ENCODE data around the gene ALDOA.
A peak's percentile ranks its signal among the peaks of the same experiment; 100 is the strongest.
"Not testable (repeated sequence)": the region's sequence is repeated elsewhere in the genome, so short reads cannot be mapped to it uniquely, and the experiment has no call there.

ALDOA gene

DNA sequence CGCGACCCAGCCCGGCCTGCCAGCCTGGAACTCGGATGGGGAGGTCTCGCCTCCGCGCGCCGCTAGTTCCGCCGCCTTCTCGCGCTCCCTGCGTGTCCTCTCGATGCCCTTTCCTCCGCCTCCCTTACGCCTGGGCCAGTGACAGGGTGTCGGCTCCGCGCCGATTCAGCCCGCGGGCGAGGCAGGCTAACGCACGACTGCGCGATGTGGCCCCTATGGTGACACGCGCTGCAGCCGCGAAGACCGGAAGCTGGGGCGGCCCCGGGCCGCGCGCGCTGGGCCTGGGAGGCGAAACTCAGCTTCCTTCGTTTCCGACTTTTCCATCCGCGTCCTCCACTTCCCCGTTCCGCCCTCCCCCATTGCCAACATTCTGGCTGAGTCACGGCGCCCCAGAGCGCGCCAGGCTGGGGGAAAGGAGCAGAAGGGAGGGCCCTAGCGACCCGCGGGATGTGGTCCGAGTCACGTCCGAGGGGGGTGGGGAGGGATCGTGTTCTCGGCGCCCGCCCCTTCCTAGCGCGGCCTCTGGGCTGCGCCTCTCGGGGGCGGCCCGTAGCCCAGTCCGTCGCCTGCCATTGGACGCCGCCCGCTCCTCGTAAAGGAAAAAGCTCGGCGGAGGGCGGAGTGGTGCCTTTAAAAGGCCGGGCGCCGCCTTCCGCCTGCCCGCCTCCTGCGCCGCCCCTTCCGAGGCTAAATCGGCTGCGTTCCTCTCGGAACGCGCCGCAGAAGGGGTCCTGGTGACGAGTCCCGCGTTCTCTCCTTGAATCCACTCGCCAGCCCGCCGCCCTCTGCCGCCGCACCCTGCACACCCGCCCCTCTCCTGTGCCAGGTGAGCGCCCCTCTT lies at the start of gene ALDOA:
Gene ALDOA, plus strand, starts transcription at position 659 of the 841 bp plus-strand sequence. CDS start 1,138 bp downstream, outside the sequence.
- Histone ChIP-seq H4K20me1 (ENCODE audit: control insufficient read depth, insufficient read depth, low read depth, low read length) (peaks cover 24% of the 10 kb centered on the region), H3K36me3 (ENCODE audit: control insufficient read depth, low read length) (peaks cover 60% of the 10 kb centered on the region), H3K27me3 (ENCODE audit: control insufficient read depth, low read length) (no peaks in the 10 kb centered on the region), H3K4me2 (ENCODE audit: low read length) (peak within 1 kb of the TSS; percentile 77), H3K9me2 (replicated peaks; ENCODE audit: control insufficient read depth, low read length) (no peaks in the 10 kb centered on the region), H3K27ac (ENCODE audit: low read depth, low read length) (peak within 1 kb of the TSS; percentile 89), H3K9me3 (ENCODE audit: control insufficient read depth, insufficient read depth, low read length) (no peaks in the 10 kb centered on the region), H3K79me2 (ENCODE audit: control insufficient read depth, low read length) (peaks cover 59% of the 10 kb centered on the region), H3K4me1 (ENCODE audit: control insufficient read depth, low read length) (peaks cover 36% of the 10 kb centered on the region), H3F3A (ENCODE audit: control insufficient read depth, insufficient read depth) (peaks cover 38% of the 10 kb centered on the region), H3K4me3 (ENCODE audit: low read length) (peak within 1 kb of the TSS; percentile 96)
- TF ChIP-seq, protein P1, sequence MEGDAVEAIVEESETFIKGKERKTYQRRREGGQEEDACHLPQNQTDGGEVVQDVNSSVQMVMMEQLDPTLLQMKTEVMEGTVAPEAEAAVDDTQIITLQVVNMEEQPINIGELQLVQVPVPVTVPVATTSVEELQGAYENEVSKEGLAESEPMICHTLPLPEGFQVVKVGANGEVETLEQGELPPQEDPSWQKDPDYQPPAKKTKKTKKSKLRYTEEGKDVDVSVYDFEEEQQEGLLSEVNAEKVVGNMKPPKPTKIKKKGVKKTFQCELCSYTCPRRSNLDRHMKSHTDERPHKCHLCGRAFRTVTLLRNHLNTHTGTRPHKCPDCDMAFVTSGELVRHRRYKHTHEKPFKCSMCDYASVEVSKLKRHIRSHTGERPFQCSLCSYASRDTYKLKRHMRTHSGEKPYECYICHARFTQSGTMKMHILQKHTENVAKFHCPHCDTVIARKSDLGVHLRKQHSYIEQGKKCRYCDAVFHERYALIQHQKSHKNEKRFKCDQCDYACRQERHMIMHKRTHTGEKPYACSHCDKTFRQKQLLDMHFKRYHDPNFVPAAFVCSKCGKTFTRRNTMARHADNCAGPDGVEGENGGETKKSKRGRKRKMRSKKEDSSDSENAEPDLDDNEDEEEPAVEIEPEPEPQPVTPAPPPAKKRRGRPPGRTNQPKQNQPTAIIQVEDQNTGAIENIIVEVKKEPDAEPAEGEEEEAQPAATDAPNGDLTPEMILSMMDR (IDR thresholded peaks at IDR 0.05; ENCODE audit: low read depth, low read length, poor library complexity, severe bottlenecking) = no peak
- TF ChIP-seq EZH2phosphoT487 (IDR thresholded peaks at IDR 0.05; ENCODE audit: borderline replicate concordance, low read length) = no peak

DNA sequence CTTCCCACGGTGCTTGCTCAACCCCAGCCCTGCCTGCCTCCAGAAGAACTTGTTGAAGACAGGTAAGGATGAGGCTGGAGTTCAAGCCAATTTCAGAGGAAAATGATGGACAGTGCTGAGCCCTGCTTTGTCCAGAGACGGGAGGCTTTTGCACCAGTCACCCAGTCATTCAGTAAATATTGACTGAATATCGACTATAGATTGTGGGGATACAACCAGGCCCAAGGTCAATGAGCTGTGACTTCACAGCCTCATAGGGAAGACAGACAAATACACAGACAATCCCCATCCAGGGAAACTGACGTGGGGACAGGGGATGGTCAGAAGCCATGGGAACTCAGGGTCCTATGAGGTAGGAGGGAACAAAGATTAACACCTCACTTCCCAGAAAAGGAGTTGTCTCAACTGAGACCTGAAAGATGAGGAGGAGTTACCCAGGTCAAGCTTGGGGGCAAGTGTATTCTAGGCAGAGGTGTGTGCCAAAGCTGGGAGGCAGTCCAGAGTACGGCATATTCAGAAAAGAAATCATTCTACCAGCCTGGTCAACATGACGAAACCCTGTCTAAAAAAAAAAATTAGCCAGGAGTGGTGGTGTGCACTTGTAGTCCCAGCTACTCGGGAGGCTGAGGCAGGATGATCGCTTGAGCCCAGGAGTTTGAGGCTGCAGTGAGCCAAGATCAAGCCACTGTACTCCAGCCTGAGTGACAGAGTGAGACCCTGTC lies 48.8 kb upstream of the ALDOA start:
- H3K9me3 ChIP-seq (ENCODE audit: control insufficient read depth, insufficient read depth, low read length) = no peaks in the 10 kb centered on the region
- TF ChIP-seq, protein P1 (IDR thresholded peaks at IDR 0.05; ENCODE audit: low read depth, low read length, poor library complexity, severe bottlenecking) = no peak
- TF ChIP-seq EZH2phosphoT487 (IDR thresholded peaks at IDR 0.05; ENCODE audit: borderline replicate concordance, low read length) = no peak
- peaks cover 9% of the 10 kb centered on the region for H3K27me3 ChIP-seq (ENCODE audit: control insufficient read depth, low read length)
- no peaks in the 10 kb centered on the region for H3K9me2 ChIP-seq (replicated peaks; ENCODE audit: control insufficient read depth, low read length)
- no peaks in the 10 kb centered on the region for H3F3A ChIP-seq (ENCODE audit: control insufficient read depth, insufficient read depth)
- H4K20me1 ChIP-seq (ENCODE audit: control insufficient read depth, insufficient read depth, low read depth, low read length) = no peaks in the 10 kb centered on the region
- no peak overlapping the region for H3K4me3 ChIP-seq (ENCODE audit: low read length)
- H3K36me3 ChIP-seq (ENCODE audit: control insufficient read depth, low read length) = no peaks in the 10 kb centered on the region
- peaks cover 21% of the 10 kb centered on the region for H3K4me1 ChIP-seq (ENCODE audit: control insufficient read depth, low read length)
- no peak overlapping the region for H3K27ac ChIP-seq (ENCODE audit: low read depth, low read length)
- H3K4me2 ChIP-seq (ENCODE audit: low read length) = no peak overlapping the region
- H3K79me2 ChIP-seq (ENCODE audit: control insufficient read depth, low read length) = no peaks in the 10 kb centered on the region

DNA sequence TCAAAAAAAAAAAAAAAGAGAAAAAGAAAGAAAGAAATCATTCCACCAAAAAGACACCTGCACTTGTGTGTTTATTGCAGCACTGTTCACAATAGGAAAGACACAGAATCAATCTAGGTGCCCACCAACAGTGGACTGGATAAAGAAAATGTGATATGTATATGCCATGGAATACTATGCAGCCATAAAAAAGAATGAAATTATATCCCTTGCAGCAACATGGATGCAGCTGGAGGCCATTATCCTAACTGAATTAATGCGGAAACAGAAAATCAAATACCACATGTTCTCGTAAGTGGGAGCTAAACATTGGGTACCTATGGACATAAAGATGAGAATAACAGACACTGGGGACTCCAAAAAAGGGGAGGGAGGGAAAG lies 48.3 kb upstream of the ALDOA start:
- Histone ChIP-seq H3K9me2 (replicated peaks; ENCODE audit: control insufficient read depth, low read length) (no peaks in the 10 kb centered on the region), H3K36me3 (ENCODE audit: control insufficient read depth, low read length) (no peaks in the 10 kb centered on the region), H3K4me2 (ENCODE audit: low read length) (no peak overlapping the region), H4K20me1 (ENCODE audit: control insufficient read depth, insufficient read depth, low read depth, low read length) (no peaks in the 10 kb centered on the region), H3K4me3 (ENCODE audit: low read length) (no peak overlapping the region), H3K27ac (ENCODE audit: low read depth, low read length) (no peak overlapping the region), H3K79me2 (ENCODE audit: control insufficient read depth, low read length) (no peaks in the 10 kb centered on the region), H3F3A (ENCODE audit: control insufficient read depth, insufficient read depth) (no peaks in the 10 kb centered on the region), H3K4me1 (ENCODE audit: control insufficient read depth, low read length) (peaks cover 18% of the 10 kb centered on the region), H3K27me3 (ENCODE audit: control insufficient read depth, low read length) (peaks cover 4% of the 10 kb centered on the region; the same call in 1 of the 2 replicates), H3K9me3 (ENCODE audit: control insufficient read depth, insufficient read depth, low read length) (no peaks in the 10 kb centered on the region)
- no peak for TF ChIP-seq EZH2phosphoT487 (IDR thresholded peaks at IDR 0.05; ENCODE audit: borderline replicate concordance, low read length)
- TF ChIP-seq, protein P1 (IDR thresholded peaks at IDR 0.05; ENCODE audit: low read depth, low read length, poor library complexity, severe bottlenecking) = no peak

DNA sequence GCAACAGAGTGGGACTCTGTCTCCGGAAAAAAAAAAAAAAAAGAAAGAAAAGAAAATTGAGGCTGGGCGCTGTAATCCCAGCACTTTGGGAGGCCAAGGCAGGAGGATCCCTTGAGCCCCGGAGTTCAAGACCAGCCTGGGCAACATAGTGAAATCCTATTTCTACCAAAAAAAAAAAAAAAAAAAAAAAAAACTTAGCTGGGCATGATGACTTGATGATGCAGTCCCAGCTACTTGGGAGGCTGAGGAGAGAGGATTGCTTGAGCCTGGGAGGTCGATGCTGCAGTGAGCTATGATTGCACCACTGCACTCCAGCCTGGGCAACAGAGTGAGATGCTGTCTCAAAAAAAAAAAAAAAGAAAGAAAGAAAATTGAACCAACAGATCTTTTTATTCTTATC lies 47.6 kb upstream of the ALDOA start:
- H3K79me2 ChIP-seq (ENCODE audit: control insufficient read depth, low read length); H3K36me3 ChIP-seq (ENCODE audit: control insufficient read depth, low read length); H3K9me3 ChIP-seq (ENCODE audit: control insufficient read depth, insufficient read depth, low read length); H3F3A ChIP-seq (ENCODE audit: control insufficient read depth, insufficient read depth); H3K9me2 ChIP-seq (replicated peaks; ENCODE audit: control insufficient read depth, low read length); H3K27ac ChIP-seq (ENCODE audit: low read depth, low read length); H3K4me3 ChIP-seq (ENCODE audit: low read length); H4K20me1 ChIP-seq (ENCODE audit: control insufficient read depth, insufficient read depth, low read depth, low read length); H3K4me2 ChIP-seq (ENCODE audit: low read length); H3K27me3 ChIP-seq (ENCODE audit: control insufficient read depth, low read length): not testable (repeated sequence)
- peaks cover 15% of the 10 kb centered on the region for H3K4me1 ChIP-seq (ENCODE audit: control insufficient read depth, low read length)

Measured in DOHH2 (cell line).